Psoas muscle (tissue), 8 donors: ENCODE measurements around the gene HAGHL. TPM values are rescaled to one million over a fixed set of nuclear protein-coding genes. Genes with fewer than 3 reads are reported as not detected.
A peak's percentile ranks its signal among the peaks of the same experiment; 100 is the strongest.
"Not testable (repeated sequence)": the region's sequence is repeated elsewhere in the genome, so short reads cannot be mapped to it uniquely, and the experiment has no call there.

Source experiments
- ATAC-seq, 4 donors: fragments of 200-7000 bp; cut with Tn5 transposase; one replicate each; pipeline ENCODE4 v1.9.1; 2020; ENCODE audit warnings: moderate library complexity in 3 of 4, mild to moderate bottlenecking in 2 of 4
- DNase-seq, 2 donors: peaks; one replicate each; pipeline ENCODE4 v3.0.0-alpha.2; 2020
- H3K27ac ChIP-seq: fragments of 200-600 bp; one replicate; pipeline ENCODE4 v1.8.0; 2022
- H3K27me3 ChIP-seq, 3 donors: fragments of 200-600 bp in 1 of 3; one replicate each; pipeline versions ENCODE4 v1.6.1 to v1.8.0; 2013 to 2022; ENCODE audit warnings: low read length in 2 of 3, mild to moderate bottlenecking in 2 of 3, moderate library complexity in 1 of 3; ENCODE audit not compliant: insufficient read depth in 3 of 3
- H3K36me3 ChIP-seq, 2 donors: fragments of 200-600 bp in 1 of 2; one replicate each; pipeline versions ENCODE4 v1.6.1 to v1.8.0; 2013 to 2022; ENCODE audit warnings: low read depth in 1 of 2, mild to moderate bottlenecking in 1 of 2, moderate library complexity in 1 of 2; ENCODE audit not compliant: insufficient read depth in 1 of 2
- H3K4me1 ChIP-seq: fragments of 200-600 bp; one replicate; pipeline ENCODE4 v1.8.0; 2022
- H3K4me3 ChIP-seq: fragments of 200-600 bp; one replicate; pipeline ENCODE4 v1.8.0; 2022; ENCODE audit warnings: mild to moderate bottlenecking
- H3K9me3 ChIP-seq: fragments of 200-600 bp; one replicate; pipeline ENCODE4 v1.8.0; 2022
- CTCF ChIP-seq: fragments of 200-600 bp; IDR thresholded peaks from one replicate; pipeline ENCODE4 v1.8.0; 2022; ENCODE audit warnings: antibody characterized with exemption
- WGBS, 3 donors: extraction: QIAGEN DNeasy Blood & Tissue Kit; methylation state at CpG; one replicate each; pipeline versions ENCODE4 v1.1.6 to v1.1.7; 2013; 5-methylcytosine and 5-hydroxymethylcytosine counted together
- intact Hi-C, 2 donors: fragments of 100-400 bp; cut with DNase I; formaldehyde crosslinking; loops; one replicate each; pipeline versions ENCODE4 v1.11.0 to v1.14.2; 2022
- polyA plus RNA-seq, 3 donors: library from polyadenylated mRNA; stranded (reverse); fragments of 200-250 nt; gene quantifications; one replicate each; pipeline ENCODE4 v1.2.3, GENCODE V29; 2013
- total RNA-seq, 4 donors: library from RNA; stranded (reverse); fragmentation: NEBNext Ultra II Directional in 2 of 4; extraction: Animal tissue kit (Norgen Biotek cat#: 25700) in 2 of 4; gene quantifications; one replicate each; pipeline versions ENCODE4 v1.2.1 to v1.2.4, GENCODE V29; 2021 to 2023
- donor health status: healthy with polysubstance abuse.
- donor health status: DM: no; HTN: no; CAD: no; lungs with moderate emphysema.
- donor health status: Bipolar disorder and iron deficiency.
- donor health status: healthy.
- donor health status: DM: yes; HTN: yes; CAD: no.
- donor health status: DM: no; HTN: no; CAD: no.
- donor health status: DM: no; HTN: no; CAD: no.
- donor health status: DM: yes; HTN: yes; CAD: no.

HAGHL gene
- total and polyA plus RNA-seq, 7 donors = 0.38 to 4.4 (median 0.58) TPM

GRCh38 chr16:711084-711483 is 15.8 kb upstream of the HAGHL start:
- peaks cover 0 to 51% (median 29%) of the 10 kb centered on the region in 3 donors for H3K27me3 ChIP-seq
- H3K9me3 ChIP-seq = no peaks in the 10 kb centered on the region
- no peak overlapping the region for H3K4me3 ChIP-seq
- intact Hi-C loops = loop anchor here (1.0 to 5.0 kb wide), 5 partner anchors 30 to 346 kb away; partner anchors contain the start of genes CHTF18 (in 1 of the 2) and RPUSD1 (in 1 of the 2)
- TF ChIP-seq CTCF = no peak
- 70 to 83% (median 73%) methylated on average over 12 of the region's 12 CpGs for WGBS, 3 donors
- DNase-seq = no peak
- no peaks in the 10 kb centered on the region for H3K36me3 ChIP-seq
- ATAC-seq = no peak
- peaks cover 4% of the 10 kb centered on the region for H3K4me1 ChIP-seq
- H3K27ac ChIP-seq = no peak overlapping the region

- no peak overlapping the region for H3K27ac ChIP-seq
- intact Hi-C loops = loop anchor here (1.0 to 5.0 kb wide), 5 partner anchors 30 to 346 kb away; partner anchors contain the start of genes CHTF18 (in 1 of the 2) and RPUSD1 (in 1 of the 2)
- peaks cover 10% of the 10 kb centered on the region for H3K4me1 ChIP-seq
- peak; percentile 70 to 80 (median 75) for ATAC-seq
- 12 to 19% (median 12%) methylated on average over 19 to 25 of the region's 25 CpGs for WGBS, 3 donors
- no peaks in the 10 kb centered on the region for H3K9me3 ChIP-seq
- no peak overlapping the region for H3K4me3 ChIP-seq
- DNase-seq = peak; percentile 80 to 91
- peaks cover 0 to 45% (median 23%) of the 10 kb centered on the region in 3 donors for H3K27me3 ChIP-seq
- no peaks in the 10 kb centered on the region for H3K36me3 ChIP-seq
- TF ChIP-seq CTCF = peak; percentile 95
Measured at GRCh38 chr16:711548-712320, 15.2 kb upstream of the HAGHL start.

GRCh38 chr16:712740-713250 is 14.1 kb upstream of the HAGHL start:
- intact Hi-C loops = loop anchor here in 1 of 2 donors (5.0 kb wide), 2 partner anchors 75 to 345 kb away; partner anchors contain the start of genes CHTF18 and RPUSD1
- 41 to 54% (median 41%) methylated on average over 13 of the region's 13 CpGs for WGBS, 3 donors
- ATAC-seq, H3K27ac ChIP-seq, DNase-seq, H3K9me3 ChIP-seq, H3K4me3 ChIP-seq, H3K36me3 ChIP-seq: not testable (repeated sequence)
- Histone ChIP-seq H3K4me1 (peaks cover 10% of the 10 kb centered on the region), H3K27me3 (peaks cover 0 to 37% (median 17%) of the 10 kb centered on the region in 3 donors)

- Histone ChIP-seq H3K9me3 (no peaks in the 10 kb centered on the region), H3K27me3 (peaks cover 0 to 24% (median 9%) of the 10 kb centered on the region in 3 donors), H3K4me1 (peaks cover 10% of the 10 kb centered on the region), H3K27ac (no peak overlapping the region), H3K36me3 (no peaks in the 10 kb centered on the region), H3K4me3 (no peak overlapping the region)
- TF ChIP-seq CTCF = no peak
- ATAC-seq (no peak), DNase-seq (no peak)
- intact Hi-C loops = loop anchor here in 1 of 2 donors (5.0 kb wide), 2 partner anchors 73 to 343 kb away; partner anchors contain the start of genes CHTF18 and RPUSD1
- WGBS, 3 donors = 74 to 77% (median 76%) methylated on average over 8 to 11 of the region's 11 CpGs
Measured at GRCh38 chr16:714079-714478, 12.8 kb upstream of the HAGHL start.
